ENCODE results near the gene ARHGAP10. TPM values are rescaled to one million over a fixed set of nuclear protein-coding genes. Genes with fewer than 3 reads are reported as not detected.

The ARHGAP10 gene
- total RNA-seq, 1 donor from 2014 or later, result 25.5 TPM

GRCh38 chr4:147808447-147808846, 76.6 kb downstream of the ARHGAP10 start:
- no peak for DNase-seq (ENCODE audit: extremely low spot score, unreplicated experiment)
- Mint-ChIP-seq H3K4me3 (no peak overlapping the region), H3K4me1 (ENCODE audit: unreplicated experiment) (peaks cover 20% of the 10 kb centered on the region), H3K36me3 (no peaks in the 10 kb centered on the region), H3K27me3 (no peaks in the 10 kb centered on the region), H3K27ac (no peak overlapping the region), H3K9me3 (peaks cover 11% of the 10 kb centered on the region)
- no peak for TF ChIP-seq CTCF (conservative IDR thresholded peaks at IDR 0.05)

DNA sequence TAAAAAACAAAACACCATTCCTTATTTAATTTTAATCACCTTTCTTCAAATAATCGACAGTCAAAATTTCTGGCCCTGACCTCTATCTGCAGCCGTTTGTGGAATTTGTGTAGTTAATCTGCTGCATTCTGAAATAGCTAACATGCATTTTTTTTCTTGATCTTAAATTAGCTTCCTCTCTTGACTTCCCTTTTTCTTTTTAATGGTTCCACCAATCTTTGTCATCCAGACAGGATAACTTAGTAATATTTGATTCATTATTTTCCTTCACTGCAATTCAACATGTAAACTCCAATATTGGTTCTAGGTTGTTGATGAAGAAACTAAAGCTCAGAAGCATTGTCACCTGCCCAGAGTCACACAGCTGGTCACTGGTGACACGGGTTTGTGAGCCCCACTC, 77.3 kb downstream of the ARHGAP10 start:
- H3K27me3 Mint-ChIP-seq, result no peaks in the 10 kb centered on the region
- no peak overlapping the region for H3K4me3 Mint-ChIP-seq
- H3K27ac Mint-ChIP-seq, result no peak overlapping the region
- peaks cover 7% of the 10 kb centered on the region for H3K9me3 Mint-ChIP-seq
- no peaks in the 10 kb centered on the region for H3K36me3 Mint-ChIP-seq
- no peak for DNase-seq (ENCODE audit: extremely low spot score, unreplicated experiment)
- H3K4me1 Mint-ChIP-seq (ENCODE audit: unreplicated experiment), result peaks cover 25% of the 10 kb centered on the region
- no peak for TF ChIP-seq CTCF (conservative IDR thresholded peaks at IDR 0.05)

DNA sequence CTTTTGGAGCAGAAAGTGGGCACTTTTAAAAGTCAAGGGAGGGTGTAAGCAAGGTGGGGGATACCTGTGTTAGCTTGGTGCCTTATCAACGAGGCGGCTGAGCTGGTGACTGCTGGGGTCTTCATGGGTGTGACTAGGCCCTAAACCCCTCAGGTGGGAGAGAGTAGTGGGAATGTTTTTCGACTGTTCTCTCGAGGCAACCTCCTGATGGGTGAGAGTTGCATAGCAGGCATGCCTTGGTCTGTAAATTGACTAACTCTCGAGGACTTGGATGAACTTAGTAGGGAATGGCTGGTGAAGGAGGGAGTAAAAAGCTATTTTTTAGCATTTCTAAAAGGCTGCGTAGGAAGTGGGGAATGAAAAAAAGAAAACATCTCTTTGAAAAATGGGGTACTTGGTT, 80.0 kb downstream of the ARHGAP10 start:
- Mint-ChIP-seq H3K27me3 (no peaks in the 10 kb centered on the region), H3K9me3 (no peaks in the 10 kb centered on the region), H3K4me3 (no peak overlapping the region), H3K27ac (no peak overlapping the region), H3K4me1 (ENCODE audit: unreplicated experiment) (peaks cover 20% of the 10 kb centered on the region), H3K36me3 (no peaks in the 10 kb centered on the region)
- DNase-seq (ENCODE audit: extremely low spot score, unreplicated experiment), result no peak
- no peak for TF ChIP-seq CTCF (conservative IDR thresholded peaks at IDR 0.05)

- H3K27me3 Mint-ChIP-seq, result no peaks in the 10 kb centered on the region
- no peak for DNase-seq (ENCODE audit: extremely low spot score, unreplicated experiment)
- H3K4me1 Mint-ChIP-seq (ENCODE audit: unreplicated experiment), result peaks cover 17% of the 10 kb centered on the region
- H3K36me3 Mint-ChIP-seq, result no peaks in the 10 kb centered on the region
- no peak overlapping the region for H3K4me3 Mint-ChIP-seq
- TF ChIP-seq CTCF (conservative IDR thresholded peaks at IDR 0.05), result no peak
- no peak overlapping the region for H3K27ac Mint-ChIP-seq
- no peaks in the 10 kb centered on the region for H3K9me3 Mint-ChIP-seq
These were observed 81.4 kb downstream of the ARHGAP10 start for GRCh38 chr4:147813109-147813773.

- H3K27ac Mint-ChIP-seq, result no peak overlapping the region
- no peak for DNase-seq (ENCODE audit: extremely low spot score, unreplicated experiment)
- H3K27me3 Mint-ChIP-seq, result no peaks in the 10 kb centered on the region
- TF ChIP-seq CTCF (conservative IDR thresholded peaks at IDR 0.05), result no peak
- no peak overlapping the region for H3K4me3 Mint-ChIP-seq
- H3K9me3 Mint-ChIP-seq, result no peaks in the 10 kb centered on the region
- H3K36me3 Mint-ChIP-seq, result no peaks in the 10 kb centered on the region
- H3K4me1 Mint-ChIP-seq (ENCODE audit: unreplicated experiment), result peaks cover 13% of the 10 kb centered on the region
These were observed 82.1 kb downstream of the ARHGAP10 start for GRCh38 chr4:147813973-147814372.
